CD4-positive, alpha-beta T cell treated with Interferon gamma for 1 hour (primary cell): ENCODE results near the gene CNTN2.

ENCODE experiments used
- DNase-seq: peaks from one replicate; pipeline ENCODE4 v3.0.0-alpha.2; 2020

CNTN2 gene

DNA sequence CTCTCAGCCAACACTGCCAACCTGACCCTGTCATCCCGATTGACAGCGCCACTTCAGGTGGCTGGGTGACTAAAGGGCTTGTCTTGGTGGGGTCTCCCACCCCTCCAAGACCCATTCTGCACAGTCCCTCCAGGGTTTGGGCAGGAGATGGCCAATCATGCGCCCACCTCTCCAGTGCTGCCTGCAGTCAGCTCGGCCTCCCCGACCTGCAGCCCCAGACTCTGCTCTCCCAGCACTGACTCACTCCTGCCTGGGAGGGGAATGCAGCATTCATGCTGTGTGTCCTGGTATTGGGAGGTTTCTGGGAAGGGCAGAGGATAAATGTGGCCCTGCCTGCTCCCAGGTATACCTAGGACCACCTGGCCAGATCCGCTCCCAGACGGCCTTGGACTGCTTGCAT lies 31.5 kb downstream of the CNTN2 start:
- DNase-seq: no peak

- no peak for DNase-seq
Observed at GRCh38 chr1:205075642-205076155, 32.7 kb downstream of the CNTN2 start.

- no peak for DNase-seq
Observed at GRCh38 chr1:205076245-205076761, 33.3 kb downstream of the CNTN2 start.

DNA sequence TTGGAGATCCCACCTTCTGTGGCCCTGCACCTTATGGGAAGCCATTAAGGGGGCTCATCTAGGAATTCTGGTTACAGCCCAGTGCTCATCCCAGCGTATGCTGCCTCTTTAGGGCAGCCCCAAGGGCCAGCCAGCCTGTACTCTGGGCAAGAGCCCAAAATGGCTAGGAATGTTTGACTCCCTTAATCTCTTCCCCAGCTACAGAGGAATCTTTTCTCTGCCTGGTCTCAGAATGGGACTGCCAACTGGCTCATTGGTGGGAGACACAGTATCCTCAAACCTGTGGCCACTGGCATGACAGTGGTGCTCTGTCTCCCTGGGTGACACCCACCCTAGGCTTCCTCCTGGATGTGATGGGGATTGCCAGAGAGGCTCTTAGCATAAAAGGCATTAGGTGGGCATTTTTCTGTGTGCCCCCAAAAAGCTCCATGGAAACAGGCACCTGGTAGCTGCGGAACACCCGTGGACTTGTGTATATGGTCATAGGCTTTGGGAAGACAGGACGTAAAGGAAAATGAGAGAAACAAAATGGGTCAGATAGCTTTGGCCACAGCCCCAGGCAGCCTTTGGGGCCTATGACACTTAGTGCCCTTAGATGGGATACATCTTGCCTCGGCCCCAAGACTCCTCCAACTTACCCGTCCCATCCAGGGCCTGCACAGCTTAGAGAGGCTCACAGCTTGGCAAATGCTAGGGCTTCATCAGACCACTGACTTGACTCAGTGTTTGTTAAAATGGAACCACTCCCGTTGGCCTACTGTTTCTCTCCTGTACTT lies 34.3 kb downstream of the CNTN2 start:
- no peak for DNase-seq

DNA sequence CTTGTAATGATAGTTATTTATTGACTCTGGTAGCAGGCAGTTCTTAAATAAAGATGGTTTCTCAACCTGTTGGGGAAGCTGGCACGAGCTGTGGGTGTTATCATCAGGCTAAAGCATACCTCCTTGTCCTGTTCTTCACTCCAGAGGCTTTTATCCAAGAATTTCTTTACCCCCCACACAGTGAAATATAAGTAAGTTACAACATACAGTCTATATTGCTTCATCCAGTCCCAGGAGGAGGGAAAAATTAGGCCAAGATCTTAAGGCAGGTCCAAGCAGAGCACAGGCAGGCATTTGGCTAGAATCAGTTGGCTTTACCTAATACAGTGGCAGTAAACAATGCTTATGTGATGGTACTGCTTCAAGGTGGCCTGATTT lies 34.9 kb downstream of the CNTN2 start:
- no peak for DNase-seq

DNA sequence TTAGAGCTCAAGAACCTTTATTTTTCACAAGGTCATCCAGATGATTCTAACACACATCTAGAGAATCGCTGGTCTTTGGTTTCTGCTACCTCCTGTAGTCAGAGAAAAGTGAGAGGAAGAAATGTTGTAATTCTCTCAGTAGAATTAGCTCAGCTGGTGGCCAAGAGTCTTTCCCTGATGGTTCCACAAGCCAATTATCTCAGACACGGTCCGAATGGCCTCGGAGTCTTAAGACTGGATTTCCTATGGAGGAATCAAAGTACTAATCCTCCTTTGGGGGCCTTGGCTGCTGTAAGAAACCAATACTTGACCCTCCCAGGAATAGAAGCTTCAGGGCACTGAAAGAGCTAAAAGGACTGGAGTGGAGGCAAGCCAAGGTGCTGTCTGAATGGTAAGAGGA lies 39.4 kb downstream of the CNTN2 start:
- no peak for DNase-seq

GRCh38 chr1:205084360-205084759 lies 41.3 kb downstream of the CNTN2 start, which contains the start of gene TMEM81:
TMEM81 (minus strand) TSS chr1:205084460; CDS start chr1:205084320, 140 bp downstream.
- no peak for DNase-seq

- no peak for DNase-seq
Observed at GRCh38 chr1:205088341-205088740, 45.3 kb downstream of the CNTN2 start.

DNA sequence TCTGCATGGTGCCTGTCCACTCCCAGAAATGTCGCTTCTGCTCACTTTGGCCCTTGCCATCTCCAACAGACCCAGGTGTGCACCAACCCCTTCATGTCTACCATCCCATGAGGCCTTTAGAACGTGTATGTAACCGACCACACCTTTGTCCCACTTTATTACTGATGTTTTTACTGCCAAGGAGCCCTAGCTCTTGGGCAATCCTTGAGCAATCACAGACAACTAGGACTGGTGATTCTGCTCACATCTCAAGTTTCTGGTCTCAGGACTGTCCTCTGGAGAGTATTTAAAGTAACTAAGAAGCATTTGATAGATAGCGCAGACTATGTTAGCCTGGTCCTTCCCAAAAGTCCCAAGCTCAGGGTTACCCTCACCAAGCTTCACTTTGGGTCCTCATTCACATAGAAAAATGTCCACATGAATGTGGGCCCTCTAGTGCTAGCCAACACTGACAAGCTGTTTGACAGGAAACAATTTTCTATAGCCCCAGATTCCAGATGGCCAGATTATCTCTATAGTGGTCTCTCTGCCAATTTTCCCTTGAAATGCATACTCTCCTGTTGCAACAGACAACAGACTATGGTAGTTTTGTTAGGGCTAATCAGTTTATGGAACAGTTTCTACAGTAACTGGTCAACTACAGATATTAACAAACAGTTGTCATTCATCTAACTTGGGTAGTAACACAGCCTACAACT lies 48.2 kb downstream of the CNTN2 start:
- no peak for DNase-seq

DNA sequence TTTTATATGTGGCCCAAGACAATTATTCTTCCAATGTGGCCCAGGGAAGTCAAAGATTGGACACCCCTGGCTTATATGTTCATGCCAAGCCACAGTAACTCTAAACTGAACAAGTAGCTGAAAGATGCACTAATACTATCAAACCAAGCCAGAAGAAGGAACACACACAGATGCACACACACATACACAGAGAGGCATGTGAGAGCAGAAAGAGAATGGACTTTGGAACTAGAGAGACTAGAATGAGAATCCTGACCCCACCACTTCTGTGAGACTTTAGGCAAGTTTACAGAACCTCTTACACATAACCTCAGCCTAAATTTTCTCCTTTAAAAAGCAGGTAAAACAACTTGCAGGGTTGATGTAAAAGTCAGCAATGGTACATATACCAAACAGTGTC lies 52.4 kb downstream of the CNTN2 start:
- no peak for DNase-seq

GRCh38 chr1:205098242-205098641 lies 55.2 kb downstream of the CNTN2 start:
- no peak for DNase-seq

DNA sequence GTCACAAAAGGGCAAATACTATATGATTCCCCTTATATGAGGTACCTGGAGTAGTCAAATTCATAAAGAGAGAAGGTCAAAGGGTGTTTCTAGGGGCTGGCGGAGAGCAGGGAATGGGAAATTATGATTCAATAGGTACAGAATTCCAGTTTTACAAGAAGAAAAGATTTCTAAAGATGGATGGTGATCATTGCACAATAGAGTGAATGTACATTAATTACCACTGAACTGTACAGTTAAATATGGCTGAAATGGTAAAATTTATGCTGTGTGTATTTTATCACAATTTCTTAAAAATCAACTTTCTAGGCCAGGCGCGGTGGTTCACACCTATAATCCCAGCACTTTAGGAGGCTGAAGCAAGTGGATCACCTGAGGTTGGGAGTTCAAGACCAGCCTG lies 59.4 kb downstream of the CNTN2 start:
- no peak for DNase-seq

DNA sequence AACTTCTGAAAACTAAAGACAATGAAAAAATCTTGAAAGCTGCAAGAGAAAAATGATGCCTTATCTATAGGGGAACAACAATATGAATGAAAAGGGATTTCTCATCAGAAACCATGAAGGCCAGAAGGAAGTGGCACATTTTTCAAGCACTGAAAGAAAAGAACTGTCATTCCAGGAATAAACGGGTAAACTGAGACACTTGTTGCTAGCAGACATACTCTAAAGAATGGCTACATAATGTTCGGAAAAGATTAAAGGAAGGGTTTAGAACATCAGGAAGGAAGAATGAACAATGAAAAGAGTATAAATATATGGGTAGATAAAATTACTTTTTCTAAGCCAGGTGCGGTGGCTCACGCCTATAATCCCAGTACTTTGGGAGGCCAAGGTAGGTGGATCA lies 64.3 kb downstream of the CNTN2 start:
- no peak for DNase-seq

GRCh38 chr1:205108464-205108863 lies 65.5 kb downstream of the CNTN2 start:
- no peak for DNase-seq

DNA sequence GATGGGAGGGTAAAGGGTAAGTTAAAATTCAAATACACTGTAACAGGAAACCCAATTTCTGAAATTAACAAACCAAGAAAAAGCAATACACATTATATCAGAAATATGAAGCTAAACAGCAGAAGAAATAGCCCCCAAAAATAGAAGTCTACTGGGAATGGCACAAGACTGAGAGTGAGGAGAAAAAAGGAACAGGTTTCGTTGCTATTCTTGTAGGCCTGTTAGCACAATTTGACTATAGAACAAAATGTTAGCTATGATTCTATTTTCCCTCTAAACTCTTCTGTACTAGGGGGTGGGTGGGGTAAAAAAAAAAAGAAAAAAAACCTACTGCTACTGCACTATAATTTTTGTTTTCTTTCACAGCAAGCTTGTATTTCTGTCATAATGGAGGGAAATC lies 66.3 kb downstream of the CNTN2 start:
- no peak for DNase-seq

GRCh38 chr1:205109711-205110110 lies 66.7 kb downstream of the CNTN2 start:
- no peak for DNase-seq

- DNase-seq: no peak
Observed at GRCh38 chr1:205111354-205111753, 68.3 kb downstream of the CNTN2 start.

DNA sequence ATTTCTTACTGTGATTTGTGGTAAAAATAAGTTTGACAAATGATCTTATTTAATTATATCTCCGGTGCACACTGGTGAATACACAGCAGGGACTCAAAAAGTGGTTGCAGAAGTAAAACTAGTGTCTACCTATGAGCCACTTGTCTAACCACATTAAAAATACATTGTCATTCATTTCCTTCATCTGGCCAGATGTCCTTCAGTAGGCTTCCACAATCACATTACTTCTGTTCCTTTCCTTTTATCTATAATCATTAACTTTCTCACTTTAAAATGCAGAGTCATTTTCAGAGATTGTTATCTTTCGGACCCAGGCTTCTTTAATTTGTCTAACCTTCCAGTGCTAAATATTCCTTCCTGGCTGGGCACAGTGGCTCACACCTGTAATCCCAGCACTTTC lies 75.7 kb downstream of the CNTN2 start:
- no peak for DNase-seq

DNA sequence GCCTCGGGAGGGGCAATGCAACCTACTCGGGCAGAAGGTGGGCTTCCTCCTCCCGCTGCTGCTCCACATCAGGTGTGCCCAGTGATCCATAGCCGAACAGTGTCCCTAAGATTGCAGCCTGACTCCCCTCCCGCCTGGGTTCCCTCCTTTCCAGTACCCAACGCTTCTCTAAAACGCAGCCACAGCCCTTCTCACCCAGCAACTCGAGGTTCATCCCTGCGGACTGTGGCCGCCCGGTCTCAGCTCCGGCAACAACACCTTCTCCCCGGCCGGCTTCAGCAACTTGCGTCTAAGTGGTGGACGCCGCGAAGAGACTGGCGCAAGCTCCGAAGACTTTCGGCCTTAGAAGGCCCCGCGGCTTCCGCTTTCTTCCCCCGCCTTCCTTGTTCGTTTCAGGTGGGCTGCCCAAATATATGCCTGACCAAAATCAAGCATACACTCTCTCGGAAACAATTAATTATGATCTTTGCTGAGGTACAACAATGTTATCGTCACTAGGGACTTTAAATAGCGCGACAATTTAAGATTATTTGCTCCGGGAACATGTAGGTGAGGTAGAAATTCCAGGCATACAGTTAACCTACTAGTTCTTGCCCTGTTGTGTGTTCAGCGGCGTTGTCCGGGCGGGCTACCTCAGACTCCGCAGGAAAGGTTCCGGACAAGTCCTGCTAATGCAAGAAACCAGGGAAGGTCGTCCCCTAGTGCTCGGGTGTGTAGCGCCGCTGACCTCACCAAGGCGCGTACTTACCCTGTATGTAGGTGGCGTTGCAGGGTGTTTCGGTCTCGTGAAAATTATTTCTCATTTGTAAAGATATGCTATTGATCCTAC lies 78.9 kb downstream of the CNTN2 start, which contains the start of gene RBBP5:
TSS of gene RBBP5 (minus strand) at position 319 of the 829 bp plus-strand sequence. CDS start at position 214, 105 bp downstream.
- DNase-seq: peak; percentile 95

- DNase-seq: no peak
Observed at GRCh38 chr1:205122489-205122882, 79.5 kb downstream of the CNTN2 start.

DNA sequence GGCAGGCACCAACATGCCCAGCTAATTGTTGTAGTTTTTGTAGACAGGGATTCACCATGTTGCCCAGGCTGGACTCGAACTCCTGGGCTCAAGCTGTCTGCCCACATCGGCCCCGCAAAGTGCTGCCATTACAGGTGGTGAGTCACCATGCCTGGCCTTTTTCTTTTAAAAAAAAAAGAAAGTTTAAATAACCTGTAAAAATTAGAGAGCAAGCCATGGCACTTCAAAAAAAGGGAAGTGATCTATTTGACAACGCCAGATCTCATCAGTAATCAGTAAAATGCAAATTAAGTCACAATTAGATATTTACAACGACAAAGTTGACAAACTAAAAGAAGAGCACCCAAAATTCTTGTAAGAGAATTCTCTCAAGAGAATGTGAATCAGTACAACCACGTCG lies 81.7 kb downstream of the CNTN2 start:
- peak; percentile 4 for DNase-seq

DNA sequence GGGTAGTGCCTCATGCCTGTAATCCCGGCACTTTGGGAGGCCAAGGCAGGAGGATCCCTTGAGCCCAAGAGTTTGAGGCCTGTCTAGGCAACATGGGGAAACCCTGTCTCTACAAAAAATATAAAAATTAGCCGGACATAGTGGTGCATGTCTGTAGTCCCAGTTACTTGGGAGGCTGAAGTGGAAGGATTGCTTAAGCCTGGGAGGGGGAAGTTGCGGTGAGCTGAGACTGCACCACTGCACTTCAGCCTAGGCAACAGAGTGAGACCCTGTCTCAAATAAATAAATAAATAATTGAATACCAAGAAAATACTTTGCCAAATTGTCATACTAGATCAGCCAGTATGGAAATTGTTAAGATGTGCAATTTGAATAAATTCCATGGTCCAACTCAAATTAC lies 84.6 kb downstream of the CNTN2 start:
- DNase-seq: no peak
